HepG2 (cell line): ENCODE data around the gene ZCCHC7. TPM values are rescaled to one million over a fixed set of nuclear protein-coding genes. Genes with fewer than 3 reads are reported as not detected.

Experiments used
- ATAC-seq: fragments of 200-7000 bp; cut with Tn5 transposase; 3 replicates; pipeline ENCODE4 v1.9.1; 2020; ENCODE audit warnings: mild to moderate bottlenecking, moderate library complexity
- BruUV-seq: library from RNA; stranded (reverse); fragments of 400-500 nt; replicated peaks from 2 replicates; lab custom pipeline; 2021; lab: Mats Ljungman, UMichigan
- CTCF ChIA-PET: fragments of 300-600 bp; formaldehyde crosslinking; extraction: SDS; loops from one replicate; lab custom pipeline; 2021; ENCODE audit warnings: low total read pairs, inconsistent platforms, low intra/inter-chr PET ratio; lab: Yijun Ruan, JAX
- POLR2A ChIA-PET: fragments of 350-600 bp; sonication (Branson Sonifier 250); formaldehyde crosslinking; loops from one replicate; lab custom pipeline; 2020; ENCODE audit warnings: antibody characterized with exemption, inconsistent platforms; lab: Yijun Ruan, JAX
- DNase-seq: peaks from one replicate; pipeline ENCODE4 v3.0.0-alpha.2; 2015; ENCODE audit warnings: low spot score
- FAIRE-seq: peaks from 3 replicates; lab custom pipeline; 2011; peaks lifted over from hg19 to GRCh38; lab: Jason Lieb, UNC
- H2AFZ ChIP-seq: one replicate; pipeline ENCODE4 v1.6.1; 2011; ENCODE audit warnings: low read length, inconsistent platforms
- H3K27ac ChIP-seq: fragments of 300-600 bp; 3 replicates; pipeline ENCODE4 v1.8.0; 2011; ENCODE audit warnings: mixed run types, mild to moderate bottlenecking, mixed read lengths, low read length, inconsistent platforms; ENCODE audit not compliant: insufficient read depth; ENCODE audit errors: extremely low read length
- H3K27me3 ChIP-seq, 2 experiments: fragments of 200-600 bp in 1 of 2; 2 replicates in 1 of 2; 3 replicates in 1 of 2; pipeline versions ENCODE4 v1.6.0 to v1.8.0; 2011; ENCODE audit warnings: low read length in 2 of 2, mild to moderate bottlenecking in 2 of 2, moderate library complexity in 2 of 2, inconsistent platforms in 1 of 2; ENCODE audit not compliant: insufficient read depth in 2 of 2, control insufficient read depth in 1 of 2
- H3K36me3 ChIP-seq, 2 experiments: fragments of 200-600 bp in 1 of 2; replicated peaks in 1 of 2; 2 replicates in 1 of 2; 3 replicates in 1 of 2; pipeline versions ENCODE4 v1.5.1 to v1.8.0; 2011; ENCODE audit warnings: low read length in 2 of 2, inconsistent platforms in 1 of 2; ENCODE audit not compliant: insufficient read depth in 2 of 2, control insufficient read depth in 1 of 2
- H3K4me1 ChIP-seq: 2 replicates; pipeline ENCODE4 v1.5.1; 2012; ENCODE audit warnings: low read length, inconsistent platforms; ENCODE audit not compliant: insufficient read depth
- H3K4me2 ChIP-seq: 2 replicates; pipeline ENCODE4 v1.6.0; 2011; ENCODE audit warnings: low read depth, low read length, inconsistent platforms
- H3K4me3 ChIP-seq, 3 experiments: fragments of 200-600 bp in 1 of 3; sonication (generic), shearing (Covaris generic) in 1 of 3; replicated peaks in 1 of 3; 2 replicates each; pipeline ENCODE4 v1.5.1; 2011 to 2016; ENCODE audit warnings: low read length in 3 of 3, inconsistent platforms in 2 of 3, low read depth in 2 of 3, mild to moderate bottlenecking in 2 of 3, control low read depth in 1 of 3, mixed read lengths in 1 of 3; ENCODE audit not compliant: insufficient read depth in 1 of 3
- H3K79me2 ChIP-seq: one replicate; pipeline ENCODE4 v1.6.1; 2011; ENCODE audit warnings: low read length, inconsistent platforms; ENCODE audit not compliant: insufficient read depth
- H3K9ac ChIP-seq: 2 replicates; pipeline ENCODE4 v1.6.0; 2011; ENCODE audit warnings: mild to moderate bottlenecking, low read depth, low read length, inconsistent platforms; ENCODE audit not compliant: insufficient read depth
- H3K9me3 ChIP-seq: 2 replicates; pipeline ENCODE4 v1.5.1; 2012; ENCODE audit warnings: mild to moderate bottlenecking, low read length
- H4K20me1 ChIP-seq: 2 replicates; pipeline ENCODE4 v1.6.0; 2011; ENCODE audit warnings: inconsistent platforms, mild to moderate bottlenecking, low read length, moderate library complexity; ENCODE audit not compliant: insufficient read depth
- FOXP1 ChIP-seq, 2 experiments: fragments of 450-650 bp in 1 of 2; IDR thresholded peaks; 2 replicates each; pipeline ENCODE4 v1.6.1; 2017 to 2018; ENCODE audit warnings: antibody characterized with exemption in 1 of 2
- HCFC1 ChIP-seq: fragments of 150-350 bp; IDR thresholded peaks from 2 replicates; pipeline ENCODE4 v1.6.1; 2014; ENCODE audit warnings: low read depth, low read length
- HDAC2 ChIP-seq: sonication (generic); formaldehyde crosslinking; IDR thresholded peaks from 2 replicates; pipeline ENCODE4 v1.4.0; 2020; ENCODE audit warnings: missing genetic modification reagents
- KAT7 ChIP-seq: IDR thresholded peaks from 2 replicates; pipeline ENCODE4 v1.6.1; 2018; ENCODE audit warnings: borderline replicate concordance, missing compliant biosample characterization
- NFATC3 ChIP-seq: sonication (generic); formaldehyde crosslinking; IDR thresholded peaks from 2 replicates; pipeline ENCODE4 v1.5.1; 2020; ENCODE audit warnings: mild to moderate bottlenecking, missing genetic modification reagents
- RBAK ChIP-seq: sonication (generic); formaldehyde crosslinking; IDR thresholded peaks from 2 replicates; pipeline ENCODE4 v1.5.1; 2020; ENCODE audit warnings: mild to moderate bottlenecking, missing genetic modification reagents
- TAF1 ChIP-seq: sonication (generic); formaldehyde crosslinking; IDR thresholded peaks from 2 replicates; pipeline ENCODE4 v1.4.0; 2020; ENCODE audit warnings: missing genetic modification reagents
- ZFX ChIP-seq: sonication (generic); formaldehyde crosslinking; IDR thresholded peaks from 2 replicates; pipeline ENCODE4 v1.4.0; 2020; ENCODE audit warnings: mild to moderate bottlenecking, low read depth, missing genetic modification reagents, moderate library complexity
- ZNF382 ChIP-seq: sonication (generic); formaldehyde crosslinking; IDR thresholded peaks from 2 replicates; pipeline ENCODE4 v1.5.0; 2020; ENCODE audit warnings: missing genetic modification reagents, mild to moderate bottlenecking, borderline replicate concordance
- ZNF674 ChIP-seq: sonication (generic); formaldehyde crosslinking; IDR thresholded peaks from 2 replicates; pipeline ENCODE4 v1.5.0; 2020; ENCODE audit warnings: low read depth, mild to moderate bottlenecking, missing genetic modification reagents
- WGBS: methylation state at CpG from one replicate; pipeline ENCODE4 v1.1.6; 2017; ENCODE audit warnings: low lambda C conversion rate; 5-methylcytosine and 5-hydroxymethylcytosine counted together
- in situ Hi-C: cut with HindIII; loops from 2 replicates; pipeline ENCODE4 v1.10.0; 2017; ENCODE audit warnings: low pct_unique_long_range_greater_than_20kb; ENCODE audit not compliant: extremely low pct_ligation_motif_present
- intact Hi-C: fragments of 100-400 bp; cut with micrococcal nuclease; formaldehyde crosslinking; loops from one replicate; pipeline ENCODE4 v1.10.0; 2022; ENCODE audit not compliant: unreplicated experiment
- polyA plus RNA-seq, 8 experiments: library from polyadenylated mRNA; depleted of rRNA in 3 of 8; stranded (reverse) in 7 of 8; unstranded in 1 of 8; fragments of >200 nt; fragmentation: Illumina TruSeq in 4 of 8; extraction: Trizol in 4 of 8; gene quantifications; 2 replicates each; pipeline versions ENCODE4 v1.2.1 to v1.2.3, GENCODE V29; 2011 to 2016; ENCODE audit warnings: low read depth in 4 of 8, missing spikeins in 1 of 8, mixed read lengths in 1 of 8; ENCODE audit not compliant: insufficient read depth in 1 of 8
- total RNA-seq, 5 experiments: library from RNA; depleted of rRNA; stranded (reverse); fragments of >200 nt; fragmentation: Illumina TruSeq; extraction: Trizol; gene quantifications; 2 replicates each; pipeline ENCODE4 v1.2.3, GENCODE V29; 2016; ENCODE audit warnings: low read depth in 1 of 5
- TF ChIP-seq, protein P1 (sequence below): IDR thresholded peaks from 2 replicates; pipeline ENCODE4 v1.6.1; 2012; ENCODE audit warnings: inconsistent platforms
- TF ChIP-seq, protein P2 (sequence below): sonication (generic); formaldehyde crosslinking; IDR thresholded peaks from 2 replicates; pipeline ENCODE4 v1.8.1; 2023; ENCODE audit warnings: mild to moderate bottlenecking, missing genetic modification reagents
- TF ChIP-seq, protein P3 (sequence below): sonication (generic); formaldehyde crosslinking; IDR thresholded peaks from 2 replicates; pipeline ENCODE4 v1.8.0; 2022; ENCODE audit warnings: mild to moderate bottlenecking, missing genetic modification reagents
- TF ChIP-seq, protein P4 (sequence below): sonication (generic); formaldehyde crosslinking; IDR thresholded peaks from 2 replicates; pipeline ENCODE4 v1.4.0; 2020; ENCODE audit warnings: missing genetic modification reagents, borderline replicate concordance

The ZCCHC7 gene
- total and polyA plus RNA-seq, 2 of the 13 experiments (the other 11 are each of a cell fraction or from before 2014, with no cell fraction given), result 13.6 to 19.3 TPM

DNA sequence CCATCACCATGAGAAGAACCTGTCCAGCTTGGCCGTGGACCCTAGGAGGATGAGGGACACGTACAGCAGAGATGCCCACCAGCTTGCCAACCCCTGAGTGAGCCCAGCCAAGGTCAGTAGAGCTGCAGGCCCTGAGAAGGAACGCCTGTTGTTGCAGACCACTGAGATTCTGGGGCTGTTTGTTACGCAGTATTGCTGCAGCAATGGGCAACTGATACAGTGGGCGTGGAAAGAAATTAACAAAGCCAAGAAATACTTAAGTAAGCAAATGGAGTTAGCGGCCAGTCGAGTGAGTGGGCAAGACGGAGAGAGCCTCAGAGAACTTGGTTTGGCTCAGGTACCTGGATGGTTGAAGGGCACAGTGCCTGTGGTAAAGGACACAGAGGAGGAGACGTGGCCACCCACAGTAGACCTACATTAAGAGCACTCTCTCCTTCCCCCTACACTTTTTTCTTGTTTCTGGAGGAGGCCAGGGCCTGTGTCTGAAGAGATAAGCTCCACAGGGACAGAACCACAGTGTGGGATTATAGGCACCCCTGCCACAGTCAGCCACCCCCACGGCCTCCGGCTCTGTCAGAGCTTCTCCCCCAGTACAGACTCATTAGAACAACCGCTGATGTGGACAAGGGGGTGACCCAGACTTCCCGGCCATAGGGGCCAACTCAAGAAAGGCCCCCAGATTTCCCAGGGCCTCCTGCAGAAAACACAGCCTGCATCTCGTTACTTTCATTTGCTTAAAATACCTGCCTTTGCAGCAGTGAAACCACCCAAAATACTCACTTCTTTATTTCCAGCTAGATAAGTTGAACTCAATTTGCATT, 262.0 kb downstream of the ZCCHC7 start:
- in situ Hi-C loops (no loop called here), intact Hi-C loops (no loop called here)
- Histone ChIP-seq H3K27ac (no peak overlapping the region), H3K4me3 (no peak overlapping the region), H3K9me3 (no peaks in the 10 kb centered on the region), H3K4me2 (no peak overlapping the region), H3K9ac (no peak overlapping the region), H4K20me1 (no peaks in the 10 kb centered on the region), H3K4me1 (peaks cover 17% of the 10 kb centered on the region), H3K27me3 (peaks cover 0 to 9% of the 10 kb centered on the region in 2 experiments; a peak in 2 of 5 replicates), H3K36me3 (no peaks in the 10 kb centered on the region), H3K79me2 (no peaks in the 10 kb centered on the region), H2AFZ (no peak overlapping the region)
- no peak for TF ChIP-seq FOXP1 (IDR thresholded peaks at IDR 0.05)
- no peak for TF ChIP-seq FOXP1 (CRISPR knock-in tag; IDR thresholded peaks at IDR 0.05)
- TF ChIP-seq, protein P1, sequence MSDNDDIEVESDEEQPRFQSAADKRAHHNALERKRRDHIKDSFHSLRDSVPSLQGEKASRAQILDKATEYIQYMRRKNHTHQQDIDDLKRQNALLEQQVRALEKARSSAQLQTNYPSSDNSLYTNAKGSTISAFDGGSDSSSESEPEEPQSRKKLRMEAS, result no peak
- TF ChIP-seq RBAK, result peak; percentile 98
- TF ChIP-seq ZNF382 (CRISPR knock-in tag), result no peak
- TF ChIP-seq KAT7 (CRISPR knock-in tag), result no peak
- ChIA-PET POLR2A (no interaction called here), CTCF (no interaction called here)
- no TSS peak for BruUV-seq
- no peak for DNase-seq
- WGBS, result 63% methylated on average over 14 of the region's 14 CpGs
- ATAC-seq, result no peak
- no peak for FAIRE-seq

DNA sequence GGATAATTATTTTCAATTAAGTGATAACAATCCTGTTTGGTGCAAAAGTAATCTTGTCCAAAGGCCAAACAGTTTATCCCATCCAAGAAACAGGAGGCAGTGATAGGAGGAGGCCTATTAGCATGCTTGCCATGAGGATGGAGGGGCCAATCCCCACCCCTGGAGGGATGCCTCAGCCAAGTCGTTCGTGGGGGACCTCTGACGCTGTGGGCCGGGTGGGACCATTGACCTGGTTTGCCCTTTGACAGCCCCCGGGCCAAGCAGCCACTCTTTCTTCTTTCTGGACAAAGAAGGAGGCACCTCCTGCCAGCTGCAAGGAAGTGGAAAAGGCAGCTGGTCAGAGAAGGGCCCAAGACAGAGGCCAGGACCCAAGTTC, 262.6 kb downstream of the ZCCHC7 start:
- 0% methylated on average over 1 of the region's 5 CpGs for WGBS
- Histone ChIP-seq H3K4me1 (peaks cover 17% of the 10 kb centered on the region), H3K4me2 (no peak overlapping the region), H4K20me1 (no peaks in the 10 kb centered on the region), H2AFZ (no peak overlapping the region), H3K79me2 (no peaks in the 10 kb centered on the region), H3K9me3 (no peaks in the 10 kb centered on the region), H3K36me3 (no peaks in the 10 kb centered on the region), H3K27ac (no peak overlapping the region), H3K4me3 (no peak overlapping the region), H3K27me3 (peaks cover 0 to 9% of the 10 kb centered on the region in 2 experiments; a peak in 2 of 5 replicates), H3K9ac (no peak overlapping the region)
- POLR2A ChIA-PET, result no interaction called here
- BruUV-seq, result no TSS peak
- intact Hi-C loops, result no loop called here
- no peak for ATAC-seq
- CTCF ChIA-PET, result no interaction called here
- DNase-seq, result no peak
- FAIRE-seq, result no peak
- in situ Hi-C loops, result no loop called here
- TF ChIP-seq ZNF674, result no peak
- TF ChIP-seq, protein P2, sequence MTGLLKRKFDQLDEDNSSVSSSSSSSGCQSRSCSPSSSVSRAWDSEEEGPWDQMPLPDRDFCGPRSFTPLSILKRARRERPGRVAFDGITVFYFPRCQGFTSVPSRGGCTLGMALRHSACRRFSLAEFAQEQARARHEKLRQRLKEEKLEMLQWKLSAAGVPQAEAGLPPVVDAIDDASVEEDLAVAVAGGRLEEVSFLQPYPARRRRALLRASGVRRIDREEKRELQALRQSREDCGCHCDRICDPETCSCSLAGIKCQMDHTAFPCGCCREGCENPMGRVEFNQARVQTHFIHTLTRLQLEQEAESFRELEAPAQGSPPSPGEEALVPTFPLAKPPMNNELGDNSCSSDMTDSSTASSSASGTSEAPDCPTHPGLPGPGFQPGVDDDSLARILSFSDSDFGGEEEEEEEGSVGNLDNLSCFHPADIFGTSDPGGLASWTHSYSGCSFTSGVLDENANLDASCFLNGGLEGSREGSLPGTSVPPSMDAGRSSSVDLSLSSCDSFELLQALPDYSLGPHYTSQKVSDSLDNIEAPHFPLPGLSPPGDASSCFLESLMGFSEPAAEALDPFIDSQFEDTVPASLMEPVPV (CRISPR knock-in tag), result no peak
- TF ChIP-seq NFATC3, result no peak
- TF ChIP-seq, protein P3, sequence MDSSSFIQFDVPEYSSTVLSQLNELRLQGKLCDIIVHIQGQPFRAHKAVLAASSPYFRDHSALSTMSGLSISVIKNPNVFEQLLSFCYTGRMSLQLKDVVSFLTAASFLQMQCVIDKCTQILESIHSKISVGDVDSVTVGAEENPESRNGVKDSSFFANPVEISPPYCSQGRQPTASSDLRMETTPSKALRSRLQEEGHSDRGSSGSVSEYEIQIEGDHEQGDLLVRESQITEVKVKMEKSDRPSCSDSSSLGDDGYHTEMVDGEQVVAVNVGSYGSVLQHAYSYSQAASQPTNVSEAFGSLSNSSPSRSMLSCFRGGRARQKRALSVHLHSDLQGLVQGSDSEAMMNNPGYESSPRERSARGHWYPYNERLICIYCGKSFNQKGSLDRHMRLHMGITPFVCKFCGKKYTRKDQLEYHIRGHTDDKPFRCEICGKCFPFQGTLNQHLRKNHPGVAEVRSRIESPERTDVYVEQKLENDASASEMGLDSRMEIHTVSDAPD (CRISPR knock-in tag), result no peak
- TF ChIP-seq HDAC2 (CRISPR knock-in tag), result no peak
- TF ChIP-seq TAF1 (CRISPR knock-in tag), result no peak
- TF ChIP-seq ZFX (CRISPR knock-in tag), result no peak
- TF ChIP-seq HCFC1, result no peak
- TF ChIP-seq, protein P4, sequence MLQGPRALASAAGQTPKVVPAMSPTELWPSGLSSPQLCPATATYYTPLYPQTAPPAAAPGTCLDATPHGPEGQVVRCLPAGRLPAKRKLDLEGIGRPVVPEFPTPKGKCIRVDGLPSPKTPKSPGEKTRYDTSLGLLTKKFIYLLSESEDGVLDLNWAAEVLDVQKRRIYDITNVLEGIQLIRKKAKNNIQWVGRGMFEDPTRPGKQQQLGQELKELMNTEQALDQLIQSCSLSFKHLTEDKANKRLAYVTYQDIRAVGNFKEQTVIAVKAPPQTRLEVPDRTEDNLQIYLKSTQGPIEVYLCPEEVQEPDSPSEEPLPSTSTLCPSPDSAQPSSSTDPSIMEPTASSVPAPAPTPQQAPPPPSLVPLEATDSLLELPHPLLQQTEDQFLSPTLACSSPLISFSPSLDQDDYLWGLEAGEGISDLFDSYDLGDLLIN (CRISPR knock-in tag), result no peak
